ENCODE data around the gene DHFR2. TPM values are rescaled to one million over a fixed set of nuclear protein-coding genes. Genes with fewer than 3 reads are reported as not detected.

Gene DHFR2
- total RNA-seq, 1 donor from 2014 or later: 4.4 TPM

- Mint-ChIP-seq H3K4me3 (ENCODE audit: low read depth) (no peak overlapping the region), H3K27me3 (no peaks in the 10 kb centered on the region), H3K27ac (no peak overlapping the region), H3K4me1 (ENCODE audit: low read depth) (peaks cover 1% of the 10 kb centered on the region), H3K9me3 (ENCODE audit: low read depth) (peaks cover 11% of the 10 kb centered on the region), H3K36me3 (ENCODE audit: insufficient read depth) (peaks cover 44% of the 10 kb centered on the region)
- DNase-seq (ENCODE audit: low spot score, unreplicated experiment): no peak
- no peak for TF ChIP-seq CTCF (IDR thresholded peaks at IDR 0.05; ENCODE audit: unreplicated experiment)
These were observed 9.1 kb upstream of the DHFR2 start for GRCh38 chr3:94071713-94072284.

GRCh38 chr3:94070341-94070911, 7.7 kb upstream of the DHFR2 start:
- no peak overlapping the region for H3K27ac Mint-ChIP-seq
- no peak overlapping the region for H3K4me3 Mint-ChIP-seq (ENCODE audit: low read depth)

GRCh38 chr3:94069194-94069813, 6.6 kb upstream of the DHFR2 start:
- H3K36me3 Mint-ChIP-seq (ENCODE audit: insufficient read depth): peaks cover 40% of the 10 kb centered on the region
- H3K27ac Mint-ChIP-seq: no peak overlapping the region
- peaks cover 10% of the 10 kb centered on the region for H3K9me3 Mint-ChIP-seq (ENCODE audit: low read depth)
- peaks cover 14% of the 10 kb centered on the region for H3K4me1 Mint-ChIP-seq (ENCODE audit: low read depth)
- no peak overlapping the region for H3K4me3 Mint-ChIP-seq (ENCODE audit: low read depth)
- TF ChIP-seq CTCF (IDR thresholded peaks at IDR 0.05; ENCODE audit: unreplicated experiment): peak; percentile 75
- H3K27me3 Mint-ChIP-seq: no peaks in the 10 kb centered on the region
- DNase-seq (ENCODE audit: low spot score, unreplicated experiment): no peak

More at GRCh38 chr3:94070341-94070911, 7.7 kb upstream of the DHFR2 start:
- Mint-ChIP-seq H3K4me1 (ENCODE audit: low read depth) (peaks cover 9% of the 10 kb centered on the region), H3K36me3 (ENCODE audit: insufficient read depth) (peaks cover 39% of the 10 kb centered on the region), H3K9me3 (ENCODE audit: low read depth) (peaks cover 11% of the 10 kb centered on the region), H3K27me3 (no peaks in the 10 kb centered on the region)
- TF ChIP-seq CTCF (IDR thresholded peaks at IDR 0.05; ENCODE audit: unreplicated experiment): no peak
- DNase-seq (ENCODE audit: low spot score, unreplicated experiment): no peak

GRCh38 chr3:94066506-94067500, 4.1 kb upstream of the DHFR2 start:
- no peak overlapping the region for H3K4me3 Mint-ChIP-seq (ENCODE audit: low read depth)
- H3K27ac Mint-ChIP-seq: peak overlapping the region; percentile 4
- H3K36me3 Mint-ChIP-seq (ENCODE audit: insufficient read depth): peaks cover 19% of the 10 kb centered on the region
- no peak for TF ChIP-seq CTCF (IDR thresholded peaks at IDR 0.05; ENCODE audit: unreplicated experiment)
- no peaks in the 10 kb centered on the region for H3K9me3 Mint-ChIP-seq (ENCODE audit: low read depth)
- H3K27me3 Mint-ChIP-seq: no peaks in the 10 kb centered on the region
- H3K4me1 Mint-ChIP-seq (ENCODE audit: low read depth): peaks cover 26% of the 10 kb centered on the region
- no peak for DNase-seq (ENCODE audit: low spot score, unreplicated experiment)
